ENCODE measurements around the gene MAP2K5.

DNA sequence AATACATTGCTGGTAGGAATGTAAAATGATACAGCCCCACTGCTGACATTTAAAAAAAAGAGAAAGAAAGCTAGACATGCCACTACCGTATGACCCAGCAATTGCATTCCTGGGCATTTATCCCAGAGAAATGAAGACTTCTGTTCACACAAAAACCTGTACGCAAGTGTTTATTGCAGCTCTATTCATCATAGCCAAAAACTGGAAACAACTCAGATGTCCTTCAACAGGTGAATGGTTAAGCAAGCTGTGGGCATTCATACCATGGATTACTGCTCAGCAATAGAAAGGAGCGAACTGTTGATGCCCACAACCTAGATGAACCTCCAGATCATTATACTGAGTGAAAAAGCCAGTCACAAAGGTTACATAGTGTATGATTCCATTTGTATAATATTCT lies 132.5 kb downstream of the MAP2K5 start:
- TF ChIP-seq, protein P1, sequence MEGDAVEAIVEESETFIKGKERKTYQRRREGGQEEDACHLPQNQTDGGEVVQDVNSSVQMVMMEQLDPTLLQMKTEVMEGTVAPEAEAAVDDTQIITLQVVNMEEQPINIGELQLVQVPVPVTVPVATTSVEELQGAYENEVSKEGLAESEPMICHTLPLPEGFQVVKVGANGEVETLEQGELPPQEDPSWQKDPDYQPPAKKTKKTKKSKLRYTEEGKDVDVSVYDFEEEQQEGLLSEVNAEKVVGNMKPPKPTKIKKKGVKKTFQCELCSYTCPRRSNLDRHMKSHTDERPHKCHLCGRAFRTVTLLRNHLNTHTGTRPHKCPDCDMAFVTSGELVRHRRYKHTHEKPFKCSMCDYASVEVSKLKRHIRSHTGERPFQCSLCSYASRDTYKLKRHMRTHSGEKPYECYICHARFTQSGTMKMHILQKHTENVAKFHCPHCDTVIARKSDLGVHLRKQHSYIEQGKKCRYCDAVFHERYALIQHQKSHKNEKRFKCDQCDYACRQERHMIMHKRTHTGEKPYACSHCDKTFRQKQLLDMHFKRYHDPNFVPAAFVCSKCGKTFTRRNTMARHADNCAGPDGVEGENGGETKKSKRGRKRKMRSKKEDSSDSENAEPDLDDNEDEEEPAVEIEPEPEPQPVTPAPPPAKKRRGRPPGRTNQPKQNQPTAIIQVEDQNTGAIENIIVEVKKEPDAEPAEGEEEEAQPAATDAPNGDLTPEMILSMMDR (IDR thresholded peaks at IDR 0.05), result no peak
- TF ChIP-seq POLR2A (IDR thresholded peaks at IDR 0.05), result no peak

All from right lobe of liver (tissue), 4 donors.